ENCODE results near the gene AJM1.

The AJM1 gene

GRCh38 chr9:136808075-136808805, 34.0 kb upstream of the AJM1 start:
- peak; percentile 37 for DNase-seq (ENCODE audit: low read depth)

- peak; percentile 53 for DNase-seq (ENCODE audit: low read depth)
Observed at GRCh38 chr9:136808806-136809158, 33.5 kb upstream of the AJM1 start.

- no peak for DNase-seq (ENCODE audit: low read depth)
Observed at GRCh38 chr9:136814725-136815421, 27.4 kb upstream of the AJM1 start.

GRCh38 chr9:136815422-136815782, 26.9 kb upstream of the AJM1 start:
- DNase-seq (ENCODE audit: low read depth), result no peak

GRCh38 chr9:136820971-136821825, 21.1 kb upstream of the AJM1 start:
- no peak for DNase-seq (ENCODE audit: low read depth)

GRCh38 chr9:136821826-136822544, 20.3 kb upstream of the AJM1 start:
- no peak for DNase-seq (ENCODE audit: low read depth)

- no peak for DNase-seq (ENCODE audit: low read depth)
Observed at GRCh38 chr9:136823136-136824046, 18.9 kb upstream of the AJM1 start.

- DNase-seq (ENCODE audit: low read depth), result no peak
Observed at GRCh38 chr9:136824496-136825225, 17.6 kb upstream of the AJM1 start.

- no peak for DNase-seq (ENCODE audit: low read depth)
Observed at GRCh38 chr9:136825295-136826187, 16.7 kb upstream of the AJM1 start.

- no peak for DNase-seq (ENCODE audit: low read depth)
Observed at GRCh38 chr9:136826188-136826541, 16.1 kb upstream of the AJM1 start.

GRCh38 chr9:136826703-136827582, 15.3 kb upstream of the AJM1 start:
- DNase-seq (ENCODE audit: low read depth), result no peak

GRCh38 chr9:136827794-136828473, 14.3 kb upstream of the AJM1 start:
- DNase-seq (ENCODE audit: low read depth), result no peak

- no peak for DNase-seq (ENCODE audit: low read depth)
Observed at GRCh38 chr9:136828474-136829140, 13.7 kb upstream of the AJM1 start.

GRCh38 chr9:136829412-136829811, 12.9 kb upstream of the AJM1 start:
- DNase-seq (ENCODE audit: low read depth), result no peak

- no peak for DNase-seq (ENCODE audit: low read depth)
Observed at GRCh38 chr9:136829981-136830885, 12.0 kb upstream of the AJM1 start.

GRCh38 chr9:136831002-136831719, 11.1 kb upstream of the AJM1 start:
- no peak for DNase-seq (ENCODE audit: low read depth)

Data from ELR (cell line).